ENCODE measurements around the gene NPR3.

DNA sequence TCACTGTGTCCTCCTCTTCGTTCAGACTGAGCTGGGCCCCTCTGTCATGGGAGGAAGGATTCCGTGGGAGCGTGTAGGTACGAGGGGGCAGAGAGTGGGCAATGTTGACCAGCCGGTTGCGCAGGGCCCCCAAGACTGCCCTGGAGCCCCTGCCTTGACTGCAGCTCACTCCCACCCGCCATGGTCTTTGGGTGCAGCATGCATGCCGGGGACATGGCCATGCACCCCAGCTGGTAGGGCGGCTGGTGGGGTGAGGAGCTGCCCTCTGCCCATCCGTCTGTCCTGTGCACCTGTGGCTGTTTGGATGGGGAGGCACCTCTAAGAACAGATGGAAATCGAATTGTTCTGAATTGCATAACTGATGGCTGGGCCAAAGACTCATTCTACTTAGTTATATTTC lies 42.6 kb upstream of the NPR3 start:
- TF ChIP-seq POLR2A (IDR thresholded peaks at IDR 0.05; ENCODE audit: low read depth, low read length) (no peak), TAF1 (IDR thresholded peaks at IDR 0.05; ENCODE audit: borderline replicate concordance, low read depth, low read length) (no peak), POLR2AphosphoS5 (IDR thresholded peaks at IDR 0.05; ENCODE audit: low read depth, low read length) (no peak)

Data from GM12892 (cell line).